VCaP (cell line): ENCODE measurements around the gene TCF3.

ENCODE experiments used
- H3K27ac ChIP-seq: fragments of 450-650 bp; 2 replicates; pipeline ENCODE4 v1.5.1; 2017
- CTCF ChIP-seq: fragments of 450-650 bp; conservative IDR thresholded peaks from 2 replicates; pipeline ENCODE4 v1.5.1; 2017; ENCODE audit warnings: mild to moderate bottlenecking, moderate library complexity

The TCF3 gene

GRCh38 chr19:1621021-1621420 is 31.4 kb downstream of the TCF3 start:
- H3K27ac ChIP-seq = no peak overlapping the region
- no peak for TF ChIP-seq CTCF

GRCh38 chr19:1620502-1620901 is 31.9 kb downstream of the TCF3 start:
- H3K27ac ChIP-seq = no peak overlapping the region
- TF ChIP-seq CTCF = no peak

- TF ChIP-seq CTCF = no peak
- no peak overlapping the region for H3K27ac ChIP-seq
Observed at GRCh38 chr19:1619703-1620102, 32.7 kb downstream of the TCF3 start.

- H3K27ac ChIP-seq = no peak overlapping the region
- no peak for TF ChIP-seq CTCF
Observed at GRCh38 chr19:1619094-1619439, 33.3 kb downstream of the TCF3 start.

GRCh38 chr19:1618157-1619093 is 34.0 kb downstream of the TCF3 start:
- H3K27ac ChIP-seq = no peak overlapping the region
- peak; percentile 71 for TF ChIP-seq CTCF

- H3K27ac ChIP-seq = no peak overlapping the region
- no peak for TF ChIP-seq CTCF
Observed at GRCh38 chr19:1616875-1617274, 35.5 kb downstream of the TCF3 start.

- no peak for TF ChIP-seq CTCF
- no peak overlapping the region for H3K27ac ChIP-seq
Observed at GRCh38 chr19:1616396-1616795, 36.0 kb downstream of the TCF3 start.
